GM12878 (cell line): ENCODE measurements around the gene ANAPC5. TPM values are rescaled to one million over a fixed set of nuclear protein-coding genes. Genes with fewer than 3 reads are reported as not detected.

ENCODE experiments used
- ATAC-seq: fragments of 200-7000 bp; cut with Tn5 transposase; 3 replicates; pipeline ENCODE4 v1.9.1; 2020; ENCODE audit warnings: mild to moderate bottlenecking, moderate library complexity
- Bru-seq: library from RNA; stranded (reverse); fragments of 400-500 nt; gene quantifications from one replicate; lab custom pipeline; 2021; lab: Mats Ljungman, UMichigan
- BruChase-seq, 2 experiments: library from RNA; stranded (reverse); fragments of 400-500 nt; gene quantifications; one replicate each; lab custom pipeline; 2021; lab: Mats Ljungman, UMichigan
- BruUV-seq: library from RNA; stranded (reverse); fragments of 400-500 nt; replicated peaks from 2 replicates; lab custom pipeline; 2021; lab: Mats Ljungman, UMichigan
- CTCF ChIA-PET: fragments of 300-600 bp; sonication (Branson Sonifier 250); formaldehyde crosslinking; extraction: SDS; loops from one replicate; lab custom pipeline; 2021; ENCODE audit warnings: inconsistent platforms; lab: Yijun Ruan, JAX
- POLR2A ChIA-PET: fragments of 350-600 bp; formaldehyde crosslinking; extraction: SDS; loops from one replicate; lab custom pipeline; 2021; ENCODE audit warnings: inconsistent platforms; lab: Charles Lee
- RAD21 ChIA-PET: fragments of 300-600 bp; sonication (Branson Sonifier 250); formaldehyde crosslinking; loops from one replicate; lab custom pipeline; 2023; ENCODE audit warnings: antibody characterized with exemption; ENCODE audit not compliant: unreplicated experiment; lab: Charles Lee
- SMC1A ChIA-PET: fragments of 300-600 bp; sonication (Branson Sonifier 250); formaldehyde crosslinking; loops from one replicate; lab custom pipeline; 2023; ENCODE audit not compliant: unreplicated experiment, uncharacterized antibody; lab: Charles Lee
- DNase-seq: peaks from one replicate; pipeline ENCODE4 v3.0.0-alpha.2; 2011; ENCODE audit warnings: low read depth, low spot score
- FAIRE-seq: peaks from 3 replicates; lab custom pipeline; 2011; peaks lifted over from hg19 to GRCh38; lab: Jason Lieb, UNC
- H2AFZ ChIP-seq: 2 replicates; pipeline ENCODE4 v1.6.0; 2011; ENCODE audit warnings: low read depth, low read length, control low read depth; ENCODE audit not compliant: control insufficient read depth
- H3K27ac ChIP-seq: 2 replicates; pipeline ENCODE4 v1.5.1; 2011; ENCODE audit warnings: control low read depth; ENCODE audit not compliant: control insufficient read depth, insufficient read depth
- H3K27me3 ChIP-seq, 2 experiments: replicated peaks in 1 of 2; 2 replicates each; pipeline versions ENCODE4 v1.6.0 to v1.6.1; 2011; ENCODE audit warnings: low read length in 1 of 2; ENCODE audit not compliant: control insufficient read depth in 2 of 2, insufficient read depth in 2 of 2
- H3K36me3 ChIP-seq, 2 experiments: 2 replicates each; pipeline ENCODE4 v1.5.1; 2011; ENCODE audit warnings: low read length in 1 of 2; ENCODE audit not compliant: control insufficient read depth in 2 of 2, insufficient read depth in 2 of 2
- H3K4me1 ChIP-seq: 2 replicates; pipeline ENCODE4 v1.6.1; 2011; ENCODE audit warnings: mild to moderate bottlenecking, low read length, moderate library complexity, mixed read lengths; ENCODE audit not compliant: control insufficient read depth, insufficient read depth
- H3K4me2 ChIP-seq: 2 replicates; pipeline ENCODE4 v1.6.0; 2011; ENCODE audit warnings: control low read depth; ENCODE audit not compliant: control insufficient read depth, insufficient read depth
- H3K4me3 ChIP-seq: fragments of 200-600 bp; sonication (generic); 2 replicates; pipeline ENCODE4 v1.5.1; 2016
- H3K79me2 ChIP-seq: 2 replicates; pipeline ENCODE4 v1.6.0; 2011; ENCODE audit warnings: low read length; ENCODE audit not compliant: control insufficient read depth, insufficient read depth
- H3K9ac ChIP-seq: 2 replicates; pipeline ENCODE4 v1.8.0; 2011; ENCODE audit warnings: low read length, control low read depth, mixed read lengths; ENCODE audit not compliant: control insufficient read depth, insufficient read depth
- H3K9me3 ChIP-seq: replicated peaks from 3 replicates; pipeline ENCODE4 v1.5.1; 2011; ENCODE audit warnings: mild to moderate bottlenecking, low read length; ENCODE audit not compliant: control insufficient read depth, insufficient read depth
- H4K20me1 ChIP-seq: 2 replicates; pipeline ENCODE4 v1.6.0; 2011; ENCODE audit not compliant: control insufficient read depth, insufficient read depth
- ATF7 ChIP-seq: fragments of 450-650 bp; IDR thresholded peaks from 2 replicates; pipeline ENCODE4 v1.6.1; 2016; ENCODE audit warnings: low read depth, mild to moderate bottlenecking
- BACH1 ChIP-seq: fragments of 450-650 bp; IDR thresholded peaks from 2 replicates; pipeline ENCODE4 v1.6.1; 2017; ENCODE audit warnings: mild to moderate bottlenecking, borderline replicate concordance
- BRCA1 ChIP-seq: IDR thresholded peaks from 2 replicates; pipeline ENCODE4 v1.6.1; 2011; ENCODE audit warnings: low read depth, low read length, improper control_type of control experiment
- CTCF ChIP-seq, 3 experiments: IDR thresholded peaks in 2 of 3; conservative IDR thresholded peaks in 1 of 3; 2 replicates each; pipeline ENCODE4 v1.5.1; 2011; ENCODE audit warnings: low read depth in 3 of 3, low read length in 3 of 3, mild to moderate bottlenecking in 3 of 3, control low read depth in 2 of 3, moderate library complexity in 2 of 3, inconsistent platforms in 1 of 3, mixed read lengths in 1 of 3; ENCODE audit not compliant: control insufficient read depth in 2 of 3, insufficient read depth in 1 of 3; ENCODE audit errors: extremely low read depth in 1 of 3
- ETV6 ChIP-seq, 2 experiments: fragments of 450-650 bp in 1 of 2; IDR thresholded peaks in 1 of 2; conservative IDR thresholded peaks in 1 of 2; 2 replicates each; pipeline ENCODE4 v1.6.1; 2014; ENCODE audit warnings: antibody characterized with exemption in 1 of 2, borderline replicate concordance in 1 of 2, low read depth in 1 of 2, mild to moderate bottlenecking in 1 of 2, moderate library complexity in 1 of 2
- EZH2 ChIP-seq: IDR thresholded peaks from 2 replicates; pipeline ENCODE4 v1.6.1; 2012; ENCODE audit warnings: low read depth, mild to moderate bottlenecking, control low read depth, inconsistent platforms, low read length, borderline replicate concordance; ENCODE audit not compliant: control insufficient read depth
- GABPA ChIP-seq: IDR thresholded peaks from 2 replicates; pipeline ENCODE4 v1.6.1; 2014; ENCODE audit warnings: antibody characterized with exemption, low read depth, mild to moderate bottlenecking, inconsistent platforms
- GATAD2B ChIP-seq: fragments of 450-650 bp; conservative IDR thresholded peaks from 2 replicates; pipeline ENCODE4 v1.6.1; 2017; ENCODE audit warnings: low read depth, mild to moderate bottlenecking, moderate library complexity
- IKZF2 ChIP-seq, 2 experiments: fragments of 450-650 bp; IDR thresholded peaks; 2 replicates each; pipeline ENCODE4 v1.6.1; 2017; ENCODE audit warnings: mild to moderate bottlenecking in 2 of 2, moderate library complexity in 2 of 2
- MYB ChIP-seq: fragments of 150-350 bp; IDR thresholded peaks from 2 replicates; pipeline ENCODE4 v1.6.1; 2014; ENCODE audit warnings: mild to moderate bottlenecking, low read depth, low read length, borderline replicate concordance
- POLR2A ChIP-seq: IDR thresholded peaks from 2 replicates; pipeline ENCODE4 v1.6.1; 2011; ENCODE audit warnings: low read depth, mild to moderate bottlenecking, low read length
- SREBF1 ChIP-seq: IDR thresholded peaks from 2 replicates; pipeline ENCODE4 v1.6.1; 2012; ENCODE audit warnings: mild to moderate bottlenecking, low read length
- SRF ChIP-seq, 2 experiments: IDR thresholded peaks; 2 replicates each; pipeline ENCODE4 v1.6.1; 2011; ENCODE audit warnings: low read depth in 2 of 2, low read length in 2 of 2, mild to moderate bottlenecking in 1 of 2, moderate library complexity in 1 of 2
- SUPT20H ChIP-seq: IDR thresholded peaks from 2 replicates; pipeline ENCODE4 v1.6.1; 2011; ENCODE audit warnings: low read depth, mild to moderate bottlenecking, low read length, moderate library complexity, borderline replicate concordance; ENCODE audit not compliant: control insufficient read depth
- TARDBP ChIP-seq: IDR thresholded peaks from 2 replicates; pipeline ENCODE4 v1.6.1; 2016; ENCODE audit warnings: borderline replicate concordance
- WGBS: methylation state at CpG from one replicate; pipeline ENCODE4 v1.1.6; 2016; ENCODE audit warnings: low lambda C conversion rate; ENCODE audit not compliant: insufficient replicate concordance, insufficient coverage; ENCODE audit errors: missing lambda C conversion rate; 5-methylcytosine and 5-hydroxymethylcytosine counted together
- in situ Hi-C: fragments of 300-500 bp; cut with MboI; formaldehyde crosslinking; loops from 9 replicates; pipeline ENCODE4 v1.14.3; 2018; ENCODE audit warnings: mixed read lengths
- intact Hi-C: fragments of 100-400 bp; cut with micrococcal nuclease; formaldehyde crosslinking; loops from one replicate; pipeline ENCODE4 v1.14.2; 2022; ENCODE audit not compliant: unreplicated experiment
- long read RNA-seq, 2 experiments: library from polyadenylated mRNA; unstranded; transcript quantifications; one replicate each; pipeline ENCODE4 v2.0.0, GENCODE V29; 2019 to 2020
- polyA minus RNA-seq, 3 experiments: library from RNA; depleted of rRNA, polyadenylated mRNA; stranded (reverse); fragments of >200 nt; gene quantifications; 2 replicates each; pipeline ENCODE4 v1.2.3, GENCODE V29; 2011
- polyA plus RNA-seq, 11 experiments: library from polyadenylated mRNA; depleted of rRNA in 4 of 11; unstranded in 6 of 11; stranded (reverse) in 5 of 11; fragments of >200 nt; fragmentation: Nextera tagmentation in 4 of 11; fragmentation: Illumina TruSeq in 1 of 11; extraction: Ambion mirVana in 4 of 11; extraction: Trizol in 1 of 11; gene quantifications; 1 replicate in 1 of 11; 2 replicates in 10 of 11; pipeline versions ENCODE4 v1.2.1 to v1.2.3, GENCODE V29; 2011 to 2016; ENCODE audit warnings: inconsistent platforms in 2 of 11, missing spikeins in 2 of 11, low read depth in 1 of 11
- total RNA-seq, 4 experiments: library from RNA; depleted of rRNA in 3 of 4; stranded (reverse); fragments of >200 nt in 3 of 4; fragmentation: Illumina TruSeq in 1 of 4; extraction: Trizol in 1 of 4; gene quantifications; 2 replicates each; pipeline versions ENCODE4 v1.2.1 to v1.2.3, GENCODE V29; 2013 to 2021

Gene ANAPC5
- 563 and 606 TPM in 2 replicates for total RNA-seq (2013; cell fraction: nucleolus; rRNA removed)
- total RNA-seq (2014; rRNA removed) (166 and 180 TPM in 2 replicates), total RNA-seq (2014; rRNA removed; fragmentation: Illumina TruSeq; extraction: Trizol) (139 and 144 TPM in 2 replicates), total RNA-seq (2021) (114 and 132 TPM in 2 replicates), polyA plus RNA-seq (2011; rRNA removed) (205 and 226 TPM in 2 replicates), polyA plus RNA-seq (2014; fragmentation: Illumina TruSeq; extraction: Trizol) (167 and 199 TPM in 2 replicates), polyA plus RNA-seq (2014; fragmentation: Nextera tagmentation; extraction: Ambion mirVana) (100 to 1,000 TPM; 102 to 142 TPM), polyA plus RNA-seq (2014; rRNA removed) (165 TPM in 2 replicates), polyA plus RNA-seq (2016; fragmentation: Nextera tagmentation; extraction: Ambion mirVana) (100 to 1,000 TPM; 219 to 227 TPM), polyA minus RNA-seq (2011; rRNA and poly(A)+ RNA removed) (190 and 219 TPM in 2 replicates), Bru-seq, nascent RNA (percentile 88 among the genes with signal in this experiment), BruChase-seq, experiment 1, labeled RNA remaining after a 6-hour chase (percentile 96 among the genes with signal in this experiment), BruChase-seq, experiment 2, labeled RNA remaining after a 2-hour chase (percentile 95 among the genes with signal in this experiment)
- polyA plus RNA-seq (2011; ENCODE audit: low read depth), result 94.2 TPM
- 179 and 212 TPM in 2 replicates for polyA plus RNA-seq (2011; cell fraction: cytosol; rRNA removed)
- 418 and 443 TPM in 2 replicates for polyA plus RNA-seq (2011; cell fraction: nucleus; rRNA removed)
- 77.8 and 90.8 TPM in 2 replicates for polyA plus RNA-seq (2012)
- 56.1 and 67.0 TPM in 2 replicates for polyA minus RNA-seq (2011; cell fraction: cytosol; rRNA and poly(A)+ RNA removed)
- polyA minus RNA-seq (2011; cell fraction: nucleus; rRNA and poly(A)+ RNA removed), result 119 and 191 TPM in 2 replicates
- long read RNA-seq, experiment 1, transcript ANAPC5-201 (17 exons, 2,513 nt), result major isoform, 86 of 168 reads
- long read RNA-seq, experiment 1, transcript ANAPC5-218 (17 exons, 2,400 nt), result minor isoform, 55 of 168 reads
- long read RNA-seq, experiment 1, partial matches to known transcripts, result 8 of 168 reads
- long read RNA-seq, experiment 1, other reads (novel, unspliced or antisense), result 18 of 168 reads
- long read RNA-seq, experiment 2, transcript ANAPC5-218 (17 exons, 2,400 nt), result minor isoform, 501 of 1,799 reads
- long read RNA-seq, experiment 2, transcript ANAPC5-201 (17 exons, 2,513 nt), result major isoform, 1,015 of 1,799 reads
- long read RNA-seq, experiment 2, partial matches to known transcripts, result 86 of 1,799 reads
- long read RNA-seq, experiment 2, other reads (novel, unspliced or antisense), result 195 of 1,799 reads

- peak; percentile 98 for DNase-seq
- in situ Hi-C loops (no loop called here), intact Hi-C loops (loop anchor here (1.0 kb wide), 3 partner anchors 48 to 91 kb away; partner anchors contain the start of gene RNF34)
- FAIRE-seq, result peak; percentile 99
- Histone ChIP-seq H3K79me2 (peaks cover 37% of the 10 kb centered on the region), H3K4me1 (no peaks in the 10 kb centered on the region; the same call in 1 of the 2 replicates), H4K20me1 (no peaks in the 10 kb centered on the region), H3K27me3 (no peaks in the 10 kb centered on the region), H3K9ac (peak within 1 kb of the TSS; percentile 89), H3K36me3 (peaks cover 0 to 4% of the 10 kb centered on the region in 2 experiments; a peak in 1 of 4 replicates), H3K4me3 (peak within 1 kb of the TSS; percentile 88), H3K9me3 (no peaks in the 10 kb centered on the region), H2AFZ (peak within 1 kb of the TSS; percentile 92), H3K27ac (peak within 1 kb of the TSS; percentile 77), H3K4me2 (peak within 1 kb of the TSS; percentile 71)
- ChIA-PET CTCF (interaction anchor here (0.5 to 2.3 kb wide), 9 partner anchors 12 to 727 kb away, joined by 3 to 10 read pairs (median 5); partner anchors contain the start of gene MLXIP), RAD21 (interaction anchor here (0.7 to 2.8 kb wide), 8 partner anchors 40 to 442 kb away, joined by 3 to 23 read pairs (median 5); partner anchors contain the start of genes RHOF and RNF34), POLR2A (interaction anchor here (0.6 to 3.3 kb wide), 11 partner anchors 40 to 154 kb away, joined by 3 to 28 read pairs (median 3); partner anchors contain the start of gene RNF34), SMC1A (interaction anchor here (0.6 to 1.8 kb wide), 13 partner anchors 9 to 243 kb away, joined by 3 to 17 read pairs (median 3); no protein-coding TSS in a partner anchor)
- peak; percentile 99 for ATAC-seq
- TSS peak; percentile 61 for BruUV-seq
- WGBS, result under 1% methylated on average over 49 of the region's 49 CpGs
- TF ChIP-seq SRF (IDR thresholded peaks at IDR 0.05; ENCODE audit: low read depth in 2 of 2, low read length in 2 of 2) (peak in 1 of 2 experiments; percentile 80; a peak in 2 of 4 replicates), IKZF2 (IDR thresholded peaks at IDR 0.05) (peak; percentile 48 to 68; a peak in 3 of 4 replicates), BACH1 (peak; percentile 90), EZH2 (no peak), SUPT20H (no peak), BRCA1 (no peak; the same call in none of the 2 replicates), POLR2A (peak; percentile 95), ETV6 (conservative IDR thresholded peaks at IDR 0.05 in 1 of 2, IDR thresholded peaks at IDR 0.05 in 1 of 2; ENCODE audit: borderline replicate concordance in 1 of 2, low read depth in 1 of 2) (0 out of 4 replicates have a peak, but pooled peaks of 1 of the 2 experiments have one; percentile 6), CTCF (IDR thresholded peaks at IDR 0.05 in 2 of 3, conservative IDR thresholded peaks at IDR 0.05 in 1 of 3; ENCODE audit: control insufficient read depth in 2 of 3, extremely low read depth in 1 of 3, insufficient read depth in 1 of 3, low read depth in 3 of 3, low read length in 3 of 3) (peak in 1 of 3 experiments; percentile 1; a peak in 1 of 6 replicates), ATF7 (peak; percentile 76), GABPA (peak; percentile 95), GATAD2B (peak; percentile 66), TARDBP (peak; percentile 72; the same call in 1 of the 2 replicates), MYB (no peak), SREBF1 (no peak)
Observed at GRCh38 chr12:121351820-121352681, at the start of gene ANAPC5. Gene ANAPC5, minus strand, starts transcription at chr12:121352411. Its CDS starts 71 bp downstream, at chr12:121352340.
